MCF 10A (cell line): ENCODE results near the gene LRRC1. TPM values are rescaled to one million over a fixed set of nuclear protein-coding genes. Genes with fewer than 3 reads are reported as not detected.

Experiments
- BruUV-seq: library from RNA; stranded (reverse); fragments of 400-500 nt; replicated peaks from 2 replicates; lab custom pipeline; 2021; lab: Mats Ljungman, UMichigan
- CTCF ChIA-PET: fragments of 300-600 bp; sonication (Branson Sonifier 250); formaldehyde crosslinking; extraction: SDS; loops from one replicate; lab custom pipeline; 2021; ENCODE audit warnings: antibody characterized with exemption, inconsistent platforms; lab: Yijun Ruan, JAX
- POLR2A ChIA-PET: fragments of 300-600, 350-650 bp; sonication (Branson Sonifier 250); formaldehyde crosslinking; extraction: SDS; loops from one replicate; lab custom pipeline; 2020; ENCODE audit warnings: antibody characterized with exemption, inconsistent platforms; lab: Yijun Ruan, JAX
- DNase-seq: peaks from one replicate; pipeline ENCODE4 v3.0.0-alpha.2; 2018; ENCODE audit not compliant: unreplicated experiment
- H3K27ac Mint-ChIP-seq: one replicate; pipeline ENCODE4 v1.8.0; 2022; ENCODE audit warnings: mild to moderate bottlenecking, low read depth, mixed read lengths; ENCODE audit not compliant: unreplicated experiment
- H3K27me3 Mint-ChIP-seq: one replicate; pipeline ENCODE4 v1.8.0; 2022; ENCODE audit warnings: mixed read lengths; ENCODE audit not compliant: insufficient read depth, unreplicated experiment
- H3K36me3 Mint-ChIP-seq: one replicate; pipeline ENCODE4 v1.8.0; 2022; ENCODE audit warnings: mild to moderate bottlenecking, moderate library complexity, mixed read lengths; ENCODE audit not compliant: insufficient read depth, unreplicated experiment
- H3K4me1 Mint-ChIP-seq: one replicate; pipeline ENCODE4 v1.8.0; 2022; ENCODE audit warnings: mixed read lengths; ENCODE audit not compliant: insufficient read depth, unreplicated experiment
- H3K4me3 Mint-ChIP-seq: one replicate; pipeline ENCODE4 v1.8.0; 2022; ENCODE audit warnings: mild to moderate bottlenecking, moderate library complexity, mixed read lengths; ENCODE audit not compliant: unreplicated experiment
- H3K9me3 Mint-ChIP-seq: one replicate; pipeline ENCODE4 v1.8.0; 2022; ENCODE audit warnings: mixed read lengths; ENCODE audit not compliant: unreplicated experiment
- intact Hi-C: fragments of 100-400 bp; cut with micrococcal nuclease; formaldehyde crosslinking; loops from 2 replicates; pipeline ENCODE4 v1.14.1; 2022
- total RNA-seq: library from RNA; stranded (reverse); gene quantifications from 2 replicates; pipeline ENCODE4 v1.2.3, GENCODE V29; 2022
- TF ChIP-seq, protein P1 (sequence below): fragments of 200-600 bp; IDR thresholded peaks from one replicate; pipeline ENCODE4 v1.8.0; 2022; ENCODE audit warnings: antibody characterized with exemption, mild to moderate bottlenecking; ENCODE audit not compliant: unreplicated experiment

LRRC1 gene
- total RNA-seq, 1 experiment from 2014 or later: 18.6 TPM

DNA sequence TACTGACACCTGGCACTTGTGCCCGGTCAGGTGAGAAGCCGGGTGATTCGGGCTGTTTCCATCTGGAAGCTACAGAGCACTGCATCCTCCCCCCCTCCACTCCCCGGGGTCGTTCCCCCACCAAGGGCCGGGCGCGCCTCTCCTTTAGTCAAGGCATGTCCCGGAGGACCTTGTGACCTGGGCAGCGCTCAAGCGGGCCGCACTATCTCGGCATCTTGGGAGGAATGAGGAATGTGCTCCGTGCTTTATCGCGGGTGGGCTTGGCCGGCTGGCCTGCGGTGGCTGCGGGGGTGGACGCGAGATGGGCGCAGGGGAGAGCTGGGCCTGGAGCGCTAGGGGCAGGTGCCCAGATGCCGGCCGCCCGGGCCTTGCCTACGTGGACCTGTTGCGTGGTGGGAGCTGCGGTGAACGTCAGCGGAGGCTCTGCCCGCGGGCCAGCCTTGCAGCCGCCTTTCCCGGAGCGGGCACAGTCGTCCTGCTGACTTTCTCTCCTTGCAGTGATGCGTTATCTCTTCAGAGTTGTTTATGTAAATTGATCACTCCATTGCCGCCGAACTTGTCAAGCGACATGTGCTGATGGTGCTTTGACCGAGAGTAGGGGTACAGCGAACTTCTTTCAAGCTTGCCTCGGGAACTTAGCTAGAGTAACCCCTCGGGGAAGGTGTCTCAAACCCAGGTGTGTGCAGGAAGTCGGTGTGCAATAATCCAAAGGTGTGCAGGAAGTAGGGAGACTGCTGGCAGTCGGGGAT is 1.1 kb downstream of the LRRC1 start:
- H3K36me3 Mint-ChIP-seq: no peaks in the 10 kb centered on the region
- H3K4me3 Mint-ChIP-seq: peak overlapping the region; percentile 92
- no TSS peak for BruUV-seq
- DNase-seq: peak; percentile 45
- ChIA-PET CTCF (interaction anchor here (0.5 to 4.4 kb wide), 12 partner anchors 10 to 160 kb away, joined by 3 to 33 read pairs (median 6); no protein-coding TSS in a partner anchor), POLR2A (interaction anchor here (0.7 to 8.7 kb wide), 35 partner anchors 11 to 522 kb away, joined by 3 to 266 read pairs (median 7); partner anchors contain the start of gene GCLC)
- no peaks in the 10 kb centered on the region for H3K27me3 Mint-ChIP-seq
- intact Hi-C loops: loop anchor here (2.0 to 10.0 kb wide), 2 partner anchors 61 to 301 kb away; no protein-coding TSS in a partner anchor
- H3K27ac Mint-ChIP-seq: peak overlapping the region; percentile 83
- H3K4me1 Mint-ChIP-seq: peaks cover 33% of the 10 kb centered on the region
- TF ChIP-seq, protein P1, sequence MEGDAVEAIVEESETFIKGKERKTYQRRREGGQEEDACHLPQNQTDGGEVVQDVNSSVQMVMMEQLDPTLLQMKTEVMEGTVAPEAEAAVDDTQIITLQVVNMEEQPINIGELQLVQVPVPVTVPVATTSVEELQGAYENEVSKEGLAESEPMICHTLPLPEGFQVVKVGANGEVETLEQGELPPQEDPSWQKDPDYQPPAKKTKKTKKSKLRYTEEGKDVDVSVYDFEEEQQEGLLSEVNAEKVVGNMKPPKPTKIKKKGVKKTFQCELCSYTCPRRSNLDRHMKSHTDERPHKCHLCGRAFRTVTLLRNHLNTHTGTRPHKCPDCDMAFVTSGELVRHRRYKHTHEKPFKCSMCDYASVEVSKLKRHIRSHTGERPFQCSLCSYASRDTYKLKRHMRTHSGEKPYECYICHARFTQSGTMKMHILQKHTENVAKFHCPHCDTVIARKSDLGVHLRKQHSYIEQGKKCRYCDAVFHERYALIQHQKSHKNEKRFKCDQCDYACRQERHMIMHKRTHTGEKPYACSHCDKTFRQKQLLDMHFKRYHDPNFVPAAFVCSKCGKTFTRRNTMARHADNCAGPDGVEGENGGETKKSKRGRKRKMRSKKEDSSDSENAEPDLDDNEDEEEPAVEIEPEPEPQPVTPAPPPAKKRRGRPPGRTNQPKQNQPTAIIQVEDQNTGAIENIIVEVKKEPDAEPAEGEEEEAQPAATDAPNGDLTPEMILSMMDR: no peak
- peaks cover 1% of the 10 kb centered on the region for H3K9me3 Mint-ChIP-seq

DNA sequence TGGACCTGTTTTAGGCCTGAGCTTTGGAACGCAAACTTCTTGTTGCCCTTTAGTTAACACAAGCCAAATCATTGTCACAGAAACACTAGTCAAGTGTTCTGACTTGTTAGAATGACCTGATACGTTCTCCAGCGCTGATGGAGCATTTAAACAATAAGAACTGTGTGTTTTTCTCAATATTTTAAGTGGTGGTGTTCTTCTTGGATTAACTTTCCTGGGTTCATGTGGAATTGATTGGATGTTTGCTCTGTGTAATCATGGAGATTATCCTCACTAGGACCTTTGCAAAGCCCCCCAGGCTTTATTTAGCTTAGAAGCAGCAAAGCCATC is 1.6 kb downstream of the LRRC1 start:
- BruUV-seq: TSS peak; percentile 31
- DNase-seq: no peak

GRCh38 chr6:53796791-53797190 is 2.0 kb downstream of the LRRC1 start:
- Mint-ChIP-seq H3K4me3 (peak overlapping the region; percentile 92), H3K27ac (peak overlapping the region; percentile 83), H3K36me3 (no peaks in the 10 kb centered on the region), H3K27me3 (no peaks in the 10 kb centered on the region), H3K9me3 (no peaks in the 10 kb centered on the region), H3K4me1 (peaks cover 36% of the 10 kb centered on the region)
- ChIA-PET CTCF (interaction anchor here (0.6 to 4.4 kb wide), 9 partner anchors 10 to 167 kb away, joined by 3 to 33 read pairs (median 5); no protein-coding TSS in a partner anchor), POLR2A (interaction anchor here (0.5 to 8.7 kb wide), 25 partner anchors 10 to 253 kb away, joined by 3 to 266 read pairs (median 8); partner anchors contain the start of gene GCLC)
- peak; percentile 62 for DNase-seq
- TF ChIP-seq, protein P1: no peak
- intact Hi-C loops: loop anchor here (10.0 kb wide), 1 partner anchor 302 kb away; no protein-coding TSS in a partner anchor
- BruUV-seq: no TSS peak

More for the DNA sequence above, 1.6 kb downstream of the LRRC1 start:
- intact Hi-C loops: loop anchor here (10.0 kb wide), 1 partner anchor 302 kb away; no protein-coding TSS in a partner anchor
- H3K27me3 Mint-ChIP-seq: no peaks in the 10 kb centered on the region
- TF ChIP-seq, protein P1: no peak
- POLR2A ChIA-PET: interaction anchor here (0.5 to 8.7 kb wide), 28 partner anchors 10 to 252 kb away, joined by 3 to 266 read pairs (median 8); partner anchors contain the start of gene GCLC
- peak overlapping the region; percentile 92 for H3K4me3 Mint-ChIP-seq
- H3K4me1 Mint-ChIP-seq: peaks cover 36% of the 10 kb centered on the region
- H3K27ac Mint-ChIP-seq: peak overlapping the region; percentile 83
- no peaks in the 10 kb centered on the region for H3K9me3 Mint-ChIP-seq
- H3K36me3 Mint-ChIP-seq: no peaks in the 10 kb centered on the region
- CTCF ChIA-PET: interaction anchor here (0.6 to 4.4 kb wide), 11 partner anchors 9 to 168 kb away, joined by 3 to 33 read pairs (median 6); no protein-coding TSS in a partner anchor

DNA sequence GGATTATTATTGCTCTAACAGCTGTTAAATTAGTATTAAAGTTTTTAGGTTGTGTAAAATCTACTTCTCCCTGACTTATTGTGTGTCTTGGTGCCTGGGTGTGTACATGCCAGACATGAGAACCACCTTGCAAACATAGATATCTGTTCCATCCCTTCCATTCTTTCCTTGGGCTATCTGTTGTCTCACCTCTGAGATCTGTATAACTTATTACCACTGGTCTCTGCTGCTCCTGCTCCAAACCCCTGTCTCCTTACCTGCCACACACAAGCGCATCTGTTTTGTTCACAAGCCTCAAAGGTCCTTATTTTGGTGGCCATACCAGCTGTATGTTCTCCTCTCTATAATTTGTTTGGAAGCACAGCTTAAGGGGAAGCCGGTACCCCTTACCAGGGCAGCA is 2.5 kb downstream of the LRRC1 start:
- Mint-ChIP-seq H3K4me3 (peak overlapping the region; percentile 92), H3K4me1 (peaks cover 42% of the 10 kb centered on the region), H3K36me3 (no peaks in the 10 kb centered on the region), H3K27me3 (no peaks in the 10 kb centered on the region), H3K9me3 (no peaks in the 10 kb centered on the region), H3K27ac (peak overlapping the region; percentile 83)
- CTCF ChIA-PET: interaction anchor here (0.6 to 4.4 kb wide), 7 partner anchors 11 to 167 kb away, joined by 3 to 33 read pairs (median 6); no protein-coding TSS in a partner anchor
- POLR2A ChIA-PET: interaction anchor here (0.7 to 8.7 kb wide), 12 partner anchors 9 to 147 kb away, joined by 3 to 266 read pairs (median 45); no protein-coding TSS in a partner anchor
- TF ChIP-seq, protein P1: no peak
- DNase-seq: no peak
- no TSS peak for BruUV-seq
- intact Hi-C loops: loop anchor here (10.0 kb wide), 1 partner anchor 303 kb away; no protein-coding TSS in a partner anchor
